ENCODE results near the gene TRIM31. TPM values are rescaled to one million over a fixed set of nuclear protein-coding genes. Genes with fewer than 3 reads are reported as not detected.
A peak's percentile ranks its signal among the peaks of the same experiment; 100 is the strongest.

The TRIM31 gene
- total and polyA plus RNA-seq, 10 of the 15 experiments (the other 5 are each of a cell fraction or from before 2014, with no cell fraction given): 0.09 to 20.5 (median 0.31) TPM; not detected in 3

DNA sequence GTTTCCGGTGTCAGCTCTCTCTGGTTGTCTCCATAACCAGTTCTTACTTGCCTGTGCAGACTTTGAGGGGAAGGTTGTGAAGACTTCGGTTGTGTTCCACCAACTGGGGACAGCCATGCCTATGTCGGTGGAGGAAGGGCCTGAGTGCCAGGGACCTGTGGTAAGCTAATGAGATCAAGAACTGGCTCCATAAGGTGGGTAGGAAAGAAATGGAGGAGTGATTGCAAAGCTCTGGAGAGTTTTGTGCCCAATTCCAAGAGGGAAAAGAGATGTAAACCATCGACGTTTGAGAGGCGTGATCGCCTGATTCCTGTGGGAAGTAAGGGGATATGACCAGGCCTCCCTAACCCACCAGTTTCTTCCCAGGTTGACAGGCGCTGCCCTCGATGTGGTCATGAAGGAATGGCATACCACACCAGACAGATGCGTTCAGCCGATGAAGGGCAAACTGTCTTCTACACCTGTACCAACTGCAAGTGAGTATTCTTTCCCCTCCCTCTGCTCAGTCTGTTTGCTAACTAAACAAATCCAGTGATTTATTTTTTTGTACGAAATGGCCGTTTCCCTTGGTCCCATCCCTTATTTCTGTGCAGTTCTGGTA lies 50.9 kb downstream of the TRIM31 start:
- TF ChIP-seq BACH1 (IDR thresholded peaks at IDR 0.05; ENCODE audit: borderline replicate concordance): 0 out of 2 replicates have a peak, but pooled peaks have one; percentile 25
- TF ChIP-seq STAT3 (IDR thresholded peaks at IDR 0.05; ENCODE audit: low read depth, low read length): no peak
- no peak for TF ChIP-seq PML (IDR thresholded peaks at IDR 0.05; ENCODE audit: low read length)
- TF ChIP-seq, protein P1, sequence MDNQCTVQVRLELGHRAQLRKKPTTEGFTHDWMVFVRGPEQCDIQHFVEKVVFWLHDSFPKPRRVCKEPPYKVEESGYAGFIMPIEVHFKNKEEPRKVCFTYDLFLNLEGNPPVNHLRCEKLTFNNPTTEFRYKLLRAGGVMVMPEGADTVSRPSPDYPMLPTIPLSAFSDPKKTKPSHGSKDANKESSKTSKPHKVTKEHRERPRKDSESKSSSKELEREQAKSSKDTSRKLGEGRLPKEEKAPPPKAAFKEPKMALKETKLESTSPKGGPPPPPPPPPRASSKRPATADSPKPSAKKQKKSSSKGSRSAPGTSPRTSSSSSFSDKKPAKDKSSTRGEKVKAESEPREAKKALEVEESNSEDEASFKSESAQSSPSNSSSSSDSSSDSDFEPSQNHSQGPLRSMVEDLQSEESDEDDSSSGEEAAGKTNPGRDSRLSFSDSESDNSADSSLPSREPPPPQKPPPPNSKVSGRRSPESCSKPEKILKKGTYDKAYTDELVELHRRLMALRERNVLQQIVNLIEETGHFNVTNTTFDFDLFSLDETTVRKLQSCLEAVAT (IDR thresholded peaks at IDR 0.05): peak; percentile 87
- 0 out of 2 replicates have a peak, but pooled peaks have one; percentile 4 for TF ChIP-seq HDGF (IDR thresholded peaks at IDR 0.05)
- TF ChIP-seq, protein P2, sequence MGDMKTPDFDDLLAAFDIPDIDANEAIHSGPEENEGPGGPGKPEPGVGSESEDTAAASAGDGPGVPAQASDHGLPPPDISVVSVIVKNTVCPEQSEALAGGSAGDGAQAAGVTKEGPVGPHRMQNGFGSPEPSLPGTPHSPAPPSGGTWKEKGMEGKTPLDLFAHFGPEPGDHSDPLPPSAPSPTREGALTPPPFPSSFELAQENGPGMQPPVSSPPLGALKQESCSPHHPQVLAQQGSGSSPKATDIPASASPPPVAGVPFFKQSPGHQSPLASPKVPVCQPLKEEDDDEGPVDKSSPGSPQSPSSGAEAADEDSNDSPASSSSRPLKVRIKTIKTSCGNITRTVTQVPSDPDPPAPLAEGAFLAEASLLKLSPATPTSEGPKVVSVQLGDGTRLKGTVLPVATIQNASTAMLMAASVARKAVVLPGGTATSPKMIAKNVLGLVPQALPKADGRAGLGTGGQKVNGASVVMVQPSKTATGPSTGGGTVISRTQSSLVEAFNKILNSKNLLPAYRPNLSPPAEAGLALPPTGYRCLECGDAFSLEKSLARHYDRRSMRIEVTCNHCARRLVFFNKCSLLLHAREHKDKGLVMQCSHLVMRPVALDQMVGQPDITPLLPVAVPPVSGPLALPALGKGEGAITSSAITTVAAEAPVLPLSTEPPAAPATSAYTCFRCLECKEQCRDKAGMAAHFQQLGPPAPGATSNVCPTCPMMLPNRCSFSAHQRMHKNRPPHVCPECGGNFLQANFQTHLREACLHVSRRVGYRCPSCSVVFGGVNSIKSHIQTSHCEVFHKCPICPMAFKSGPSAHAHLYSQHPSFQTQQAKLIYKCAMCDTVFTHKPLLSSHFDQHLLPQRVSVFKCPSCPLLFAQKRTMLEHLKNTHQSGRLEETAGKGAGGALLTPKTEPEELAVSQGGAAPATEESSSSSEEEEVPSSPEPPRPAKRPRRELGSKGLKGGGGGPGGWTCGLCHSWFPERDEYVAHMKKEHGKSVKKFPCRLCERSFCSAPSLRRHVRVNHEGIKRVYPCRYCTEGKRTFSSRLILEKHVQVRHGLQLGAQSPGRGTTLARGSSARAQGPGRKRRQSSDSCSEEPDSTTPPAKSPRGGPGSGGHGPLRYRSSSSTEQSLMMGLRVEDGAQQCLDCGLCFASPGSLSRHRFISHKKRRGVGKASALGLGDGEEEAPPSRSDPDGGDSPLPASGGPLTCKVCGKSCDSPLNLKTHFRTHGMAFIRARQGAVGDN (IDR thresholded peaks at IDR 0.05): 0 out of 2 replicates have a peak, but pooled peaks have one; percentile 7
- no peaks in the 10 kb centered on the region for H3K9me3 ChIP-seq (replicated peaks; ENCODE audit: control insufficient read depth, insufficient read depth, low read length)
- SMC1A ChIA-PET (ENCODE audit: uncharacterized antibody, unreplicated experiment): interaction anchor here (0.6 to 1.8 kb wide), 3 partner anchors 19 to 922 kb away, joined by 3 to 5 read pairs (median 4); no protein-coding TSS in a partner anchor
- DNase-seq (ENCODE audit: low read depth, low spot score): no peak
- POLR2A ChIA-PET: interaction anchor here (0.6 to 2.4 kb wide), 5 partner anchors 19 to 553 kb away, joined by 3 to 5 read pairs (median 4); no protein-coding TSS in a partner anchor
- in situ Hi-C loops (cut with MboI): no loop called here
- peaks cover 30% of the 10 kb centered on the region for H3K79me2 ChIP-seq (ENCODE audit: control insufficient read depth, insufficient read depth, low read length)
- peak overlapping the region; percentile 84 for H3K27ac ChIP-seq (ENCODE audit: control insufficient read depth, insufficient read depth)
- whole genome bisulfite sequencing (ENCODE audit: insufficient coverage, insufficient replicate concordance, low lambda C conversion rate, missing lambda C conversion rate): 60% methylated on average over 13 of the region's 13 CpGs
- H2AFZ ChIP-seq (ENCODE audit: control insufficient read depth, low read depth, low read length): peak overlapping the region; percentile 96
- H4K20me1 ChIP-seq (ENCODE audit: control insufficient read depth, insufficient read depth): no peaks in the 10 kb centered on the region
- no peaks in the 10 kb centered on the region for H3K36me3 ChIP-seq (ENCODE audit: control insufficient read depth in 2 of 2, insufficient read depth in 2 of 2, low read length in 1 of 2)
- peak overlapping the region; percentile 99 for H3K4me3 ChIP-seq
- H3K4me1 ChIP-seq (ENCODE audit: control insufficient read depth, insufficient read depth, low read length): peaks cover 5% of the 10 kb centered on the region; the same call in 1 of the 2 replicates
- CTCF ChIA-PET: interaction anchor here (0.6 to 2.3 kb wide), 5 partner anchors 42 to 619 kb away, joined by 3 to 7 read pairs (median 3); no protein-coding TSS in a partner anchor
- ATAC-seq: peak; percentile 68
- intact Hi-C loops (cut with micrococcal nuclease; ENCODE audit: unreplicated experiment): no loop called here
- RAD21 ChIA-PET (ENCODE audit: unreplicated experiment): interaction anchor here (0.6 to 1.9 kb wide), 2 partner anchors 41 to 81 kb away, joined by 3 to 8 read pairs; no protein-coding TSS in a partner anchor
- H3K9ac ChIP-seq (ENCODE audit: control insufficient read depth, insufficient read depth, low read length): peak overlapping the region; percentile 85
- H3K4me2 ChIP-seq (ENCODE audit: control insufficient read depth, insufficient read depth): peak overlapping the region; percentile 67
- BruUV-seq (replicated peaks): TSS peak; percentile 80
- H3K27me3 ChIP-seq (replicated peaks in 1 of 2; ENCODE audit: control insufficient read depth in 2 of 2, insufficient read depth in 2 of 2, low read length in 1 of 2): no peaks in the 10 kb centered on the region
- FAIRE-seq: no peak

Data from GM12878 (cell line).